K562 (cell line): Measurements from ENCODE around the gene ACADVL. TPM values are rescaled to one million over a fixed set of nuclear protein-coding genes. Genes with fewer than 3 reads are reported as not detected.

Experiments
- BCOR ChIP-seq: fragments of 450-650 bp; IDR thresholded peaks from 2 replicates; pipeline ENCODE4 v1.6.1; 2016
- CBX5 ChIP-seq: IDR thresholded peaks from 2 replicates; pipeline ENCODE4 v1.6.1; 2014; ENCODE audit warnings: low read depth, borderline replicate concordance
- CEBPG ChIP-seq, 3 experiments: fragments of 200-800 bp in 1 of 3; sonication (Bioruptor generic) in 1 of 3; sonication (generic) in 1 of 3; formaldehyde crosslinking in 1 of 3; IDR thresholded peaks in 2 of 3; conservative IDR thresholded peaks in 1 of 3; 2 replicates each; pipeline versions ENCODE4 v1.6.1 to v1.8.0; 2016 to 2022; ENCODE audit warnings: missing compliant biosample characterization in 2 of 3, missing genetic modification characterization in 2 of 3, mild to moderate bottlenecking in 1 of 3, missing genetic modification reagents in 1 of 3
- CHD4 ChIP-seq: fragments of 200-600 bp; sonication (generic); IDR thresholded peaks from 3 replicates; pipeline ENCODE4 v1.6.1; 2012; ENCODE audit warnings: low read depth, mild to moderate bottlenecking, mixed read lengths, low read length, inconsistent platforms; ENCODE audit not compliant: insufficient read depth, insufficient replicate concordance, poor library complexity, severe bottlenecking
- CSDE1 ChIP-seq, 2 experiments: fragments of 450-650 bp; IDR thresholded peaks; 2 replicates each; pipeline ENCODE4 v1.6.1; 2016; ENCODE audit warnings: mild to moderate bottlenecking in 1 of 2
- ERF ChIP-seq: fragments of 450-650 bp; formaldehyde crosslinking; IDR thresholded peaks from 2 replicates; pipeline ENCODE4 v1.4.0; 2020; ENCODE audit warnings: mild to moderate bottlenecking, mixed read lengths
- ETS2 ChIP-seq: IDR thresholded peaks from 2 replicates; pipeline ENCODE4 v1.6.1; 2016; ENCODE audit warnings: borderline replicate concordance, missing genetic modification characterization, mild to moderate bottlenecking, moderate library complexity, missing compliant biosample characterization; ENCODE audit not compliant: poor library complexity, severe bottlenecking
- GTF2A2 ChIP-seq: IDR thresholded peaks from 2 replicates; pipeline ENCODE4 v1.6.1; 2016; ENCODE audit warnings: mild to moderate bottlenecking, missing genetic modification characterization, missing compliant biosample characterization
- NCOA2 ChIP-seq, 2 experiments: fragments of 450-650 bp; IDR thresholded peaks; 2 replicates each; pipeline ENCODE4 v1.6.1; 2018; ENCODE audit warnings: mild to moderate bottlenecking in 2 of 2, moderate library complexity in 1 of 2; ENCODE audit not compliant: partially characterized antibody in 2 of 2
- NEUROD1 ChIP-seq: fragments of 150-350 bp; IDR thresholded peaks from 2 replicates; pipeline ENCODE4 v1.6.1; 2014; ENCODE audit warnings: borderline replicate concordance, low read length, low read depth; ENCODE audit not compliant: partially characterized antibody
- PTBP1 ChIP-seq: fragments of 200-400 bp; formaldehyde crosslinking; IDR thresholded peaks from 2 replicates; pipeline ENCODE4 v1.6.1; 2017; ENCODE audit warnings: low read depth, low read length
- RBFOX2 ChIP-seq: fragments of 200-400 bp; formaldehyde crosslinking; IDR thresholded peaks from 2 replicates; pipeline ENCODE4 v1.6.1; 2017; ENCODE audit warnings: low read depth, mild to moderate bottlenecking, low read length, moderate library complexity
- RFX7 ChIP-seq: fragments of 250-450 bp; sonication (Bioruptor Pico); IDR thresholded peaks from 2 replicates; pipeline ENCODE4 v1.5.1; 2021; ENCODE audit warnings: mild to moderate bottlenecking
- SIN3A ChIP-seq, 2 experiments: fragments of 150-350 bp in 1 of 2; IDR thresholded peaks; 2 replicates each; pipeline ENCODE4 v1.6.1; 2011 to 2016; ENCODE audit warnings: borderline replicate concordance in 2 of 2, low read depth in 2 of 2, low read length in 2 of 2, mild to moderate bottlenecking in 2 of 2, moderate library complexity in 2 of 2; ENCODE audit not compliant: control insufficient read depth in 1 of 2
- SIX5 ChIP-seq, 2 experiments: IDR thresholded peaks; 2 replicates each; pipeline ENCODE4 v1.6.1; 2011; ENCODE audit warnings: low read length in 2 of 2, borderline replicate concordance in 1 of 2, low read depth in 1 of 2, mild to moderate bottlenecking in 1 of 2, moderate library complexity in 1 of 2; ENCODE audit not compliant: insufficient read depth in 1 of 2
- SREBF1 ChIP-seq: fragments of 150-350 bp; IDR thresholded peaks from 2 replicates; pipeline ENCODE4 v1.6.1; 2014; ENCODE audit warnings: antibody characterized with exemption, low read depth, low read length, borderline replicate concordance
- TAF1 ChIP-seq: IDR thresholded peaks from 2 replicates; pipeline ENCODE4 v1.6.1; 2011; ENCODE audit warnings: mild to moderate bottlenecking, low read length, moderate library complexity; ENCODE audit not compliant: insufficient read depth, control insufficient read depth, severe bottlenecking; ENCODE audit errors: extremely low read depth
- TFAP4 ChIP-seq: sonication (generic); formaldehyde crosslinking; IDR thresholded peaks from 2 replicates; pipeline ENCODE4 v1.8.0; 2022; ENCODE audit warnings: missing genetic modification reagents, mild to moderate bottlenecking, moderate library complexity, borderline replicate concordance
- ZKSCAN1 ChIP-seq: fragments of 150-350 bp; IDR thresholded peaks from 2 replicates; pipeline ENCODE4 v1.6.1; 2016; ENCODE audit warnings: low read depth, low read length
- ZNF23 ChIP-seq: fragments of 250-450 bp; sonication (Bioruptor Pico); IDR thresholded peaks from 2 replicates; pipeline ENCODE4 v1.4.0; 2020; ENCODE audit warnings: mild to moderate bottlenecking
- polyA plus RNA-seq, 8 experiments: library from polyadenylated mRNA; depleted of rRNA in 4 of 8; stranded (reverse) in 5 of 8; unstranded in 3 of 8; fragments of >200 nt; fragmentation: Nextera tagmentation in 2 of 8; fragmentation: Illumina TruSeq in 1 of 8; extraction: Ambion mirVana in 2 of 8; extraction: Trizol in 1 of 8; gene quantifications; 2 replicates each; pipeline versions ENCODE4 v1.2.1 to v1.2.3, GENCODE V29; 2011 to 2014; ENCODE audit warnings: inconsistent platforms in 1 of 8, missing spikeins in 1 of 8
- total RNA-seq, 7 experiments: library from RNA; depleted of rRNA in 6 of 7; stranded (reverse); fragments of >200 nt in 6 of 7; fragmentation: Illumina TruSeq in 2 of 7; extraction: Trizol in 2 of 7; gene quantifications; 2 replicates each; pipeline versions ENCODE4 v1.2.1 to v1.2.3, GENCODE V29; 2011 to 2021; ENCODE audit warnings: low replicate concordance in 1 of 7
- TF ChIP-seq, protein P1 (sequence below): fragments of 250-450 bp; sonication (Bioruptor Pico); IDR thresholded peaks from 2 replicates; pipeline ENCODE4 v1.4.0; 2020; ENCODE audit warnings: mild to moderate bottlenecking, moderate library complexity

Gene ACADVL
- total and polyA plus RNA-seq, 9 of the 15 experiments (the other 6 are each of a cell fraction or from before 2014, with no cell fraction given): 25.5 to 449 (median 214) TPM

DNA sequence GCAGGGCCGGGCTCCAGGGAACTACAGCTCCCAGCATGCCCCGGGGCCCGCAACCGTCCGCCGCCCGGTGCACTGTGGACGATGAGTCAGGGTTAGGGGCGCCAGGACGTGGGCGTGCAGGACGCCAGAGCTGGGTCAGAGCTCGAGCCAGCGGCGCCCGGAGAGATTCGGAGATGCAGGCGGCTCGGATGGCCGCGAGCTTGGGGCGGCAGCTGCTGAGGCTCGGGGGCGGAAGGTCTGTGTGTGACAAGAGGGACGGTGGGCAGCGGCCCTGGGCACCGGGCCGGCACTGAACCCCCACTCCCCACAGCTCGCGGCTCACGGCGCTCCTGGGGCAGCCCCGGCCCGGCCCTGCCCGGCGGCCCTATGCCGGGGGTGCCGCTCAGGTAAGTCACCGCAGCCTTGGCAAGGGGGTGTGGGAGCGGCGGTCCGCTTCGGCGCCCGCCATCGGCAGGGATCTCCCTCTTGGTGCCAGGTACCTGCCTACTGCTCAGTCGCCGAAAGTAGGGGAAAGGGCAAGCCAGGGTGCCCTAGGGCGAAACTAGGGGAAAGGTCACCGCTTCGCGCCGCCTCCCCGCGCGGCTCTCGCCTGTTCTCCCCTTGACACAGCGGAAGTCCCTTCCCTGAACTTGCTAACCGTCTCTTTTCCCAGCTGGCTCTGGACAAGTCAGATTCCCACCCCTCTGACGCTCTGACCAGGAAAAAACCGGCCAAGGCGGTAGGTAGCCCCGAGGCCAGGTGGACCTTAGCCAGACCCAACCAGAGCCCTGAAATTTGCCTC, at the start of gene ACADVL, which contains the start of gene DLG4 (continued):
- TF ChIP-seq CBX5 (no peak), NEUROD1 (no peak), RFX7 (CRISPR knock-in tag) (no peak), ZNF23 (CRISPR knock-in tag) (no peak), SREBF1 (no peak), BCOR (no peak), PTBP1 (no peak), CEBPG (CRISPR knock-in tag; IDR thresholded peaks at IDR 0.05) (no peak), CEBPG (tag; conservative IDR thresholded peaks at IDR 0.05 in 1 of 2, IDR thresholded peaks at IDR 0.05 in 1 of 2) (no peak), ERF (CRISPR knock-in tag) (no peak), ETS2 (tag) (no peak), NCOA2 (IDR thresholded peaks at IDR 0.05; ENCODE audit: partially characterized antibody in 2 of 2) (no peak), CSDE1 (IDR thresholded peaks at IDR 0.05) (no peak), TAF1 (peak; percentile 87), GTF2A2 (no peak), RBFOX2 (peak; percentile 86), TFAP4 (CRISPR knock-in tag) (peak; percentile 58), SIN3A (IDR thresholded peaks at IDR 0.05; ENCODE audit: borderline replicate concordance in 2 of 2, control insufficient read depth in 1 of 2, low read depth in 2 of 2, low read length in 2 of 2) (peak in 1 of 2 experiments; percentile 65; a peak in 2 of 4 replicates), CHD4 (no peak), SIX5 (IDR thresholded peaks at IDR 0.05; ENCODE audit: borderline replicate concordance in 1 of 2, insufficient read depth in 1 of 2, low read depth in 1 of 2, low read length in 2 of 2) (peak; percentile 67 to 68; a peak in 3 of 4 replicates), ZKSCAN1 (no peak)
- TF ChIP-seq, protein P1, sequence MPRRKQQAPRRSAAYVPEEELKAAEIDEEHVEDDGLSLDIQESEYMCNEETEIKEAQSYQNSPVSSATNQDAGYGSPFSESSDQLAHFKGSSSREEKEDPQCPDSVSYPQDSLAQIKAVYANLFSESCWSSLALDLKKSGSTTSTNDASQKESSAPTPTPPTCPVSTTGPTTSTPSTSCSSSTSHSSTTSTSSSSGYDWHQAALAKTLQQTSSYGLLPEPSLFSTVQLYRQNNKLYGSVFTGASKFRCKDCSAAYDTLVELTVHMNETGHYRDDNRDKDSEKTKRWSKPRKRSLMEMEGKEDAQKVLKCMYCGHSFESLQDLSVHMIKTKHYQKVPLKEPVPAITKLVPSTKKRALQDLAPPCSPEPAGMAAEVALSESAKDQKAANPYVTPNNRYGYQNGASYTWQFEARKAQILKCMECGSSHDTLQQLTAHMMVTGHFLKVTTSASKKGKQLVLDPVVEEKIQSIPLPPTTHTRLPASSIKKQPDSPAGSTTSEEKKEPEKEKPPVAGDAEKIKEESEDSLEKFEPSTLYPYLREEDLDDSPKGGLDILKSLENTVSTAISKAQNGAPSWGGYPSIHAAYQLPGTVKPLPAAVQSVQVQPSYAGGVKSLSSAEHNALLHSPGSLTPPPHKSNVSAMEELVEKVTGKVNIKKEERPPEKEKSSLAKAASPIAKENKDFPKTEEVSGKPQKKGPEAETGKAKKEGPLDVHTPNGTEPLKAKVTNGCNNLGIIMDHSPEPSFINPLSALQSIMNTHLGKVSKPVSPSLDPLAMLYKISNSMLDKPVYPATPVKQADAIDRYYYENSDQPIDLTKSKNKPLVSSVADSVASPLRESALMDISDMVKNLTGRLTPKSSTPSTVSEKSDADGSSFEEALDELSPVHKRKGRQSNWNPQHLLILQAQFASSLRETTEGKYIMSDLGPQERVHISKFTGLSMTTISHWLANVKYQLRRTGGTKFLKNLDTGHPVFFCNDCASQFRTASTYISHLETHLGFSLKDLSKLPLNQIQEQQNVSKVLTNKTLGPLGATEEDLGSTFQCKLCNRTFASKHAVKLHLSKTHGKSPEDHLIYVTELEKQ (CRISPR knock-in tag): no peak
